ENCODE measurements around the gene BMP10.

DNA sequence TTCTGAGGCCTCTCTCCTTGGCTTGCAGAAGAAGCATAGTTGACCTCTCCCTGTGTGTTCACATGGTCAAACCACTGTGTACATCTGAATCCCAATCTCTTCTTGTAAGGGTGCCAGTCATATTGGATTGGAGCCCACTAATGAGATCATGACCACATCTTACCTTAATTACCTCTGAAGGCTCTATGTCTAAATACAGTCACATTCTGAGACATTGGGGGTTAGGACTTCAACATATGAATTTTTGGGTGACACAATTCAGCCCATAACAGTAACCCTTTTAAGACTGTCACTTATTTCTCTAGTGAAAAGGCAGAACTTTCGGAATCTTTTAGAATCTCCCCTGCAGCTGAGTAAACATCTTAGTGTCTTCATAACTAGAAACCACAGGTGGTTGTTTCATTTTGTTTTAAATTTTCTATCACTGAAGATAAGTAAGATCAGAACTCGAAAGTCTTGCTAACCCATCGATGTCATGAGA, 33.3 kb downstream of the BMP10 start:
- no peak for TF ChIP-seq GABPA (IDR thresholded peaks at IDR 0.05; ENCODE audit: low read depth, low read length)
- TF ChIP-seq GABPA (CRISPR knock-in tag; IDR thresholded peaks at IDR 0.05; ENCODE audit: low read depth), result no peak
- TF ChIP-seq, protein P1, sequence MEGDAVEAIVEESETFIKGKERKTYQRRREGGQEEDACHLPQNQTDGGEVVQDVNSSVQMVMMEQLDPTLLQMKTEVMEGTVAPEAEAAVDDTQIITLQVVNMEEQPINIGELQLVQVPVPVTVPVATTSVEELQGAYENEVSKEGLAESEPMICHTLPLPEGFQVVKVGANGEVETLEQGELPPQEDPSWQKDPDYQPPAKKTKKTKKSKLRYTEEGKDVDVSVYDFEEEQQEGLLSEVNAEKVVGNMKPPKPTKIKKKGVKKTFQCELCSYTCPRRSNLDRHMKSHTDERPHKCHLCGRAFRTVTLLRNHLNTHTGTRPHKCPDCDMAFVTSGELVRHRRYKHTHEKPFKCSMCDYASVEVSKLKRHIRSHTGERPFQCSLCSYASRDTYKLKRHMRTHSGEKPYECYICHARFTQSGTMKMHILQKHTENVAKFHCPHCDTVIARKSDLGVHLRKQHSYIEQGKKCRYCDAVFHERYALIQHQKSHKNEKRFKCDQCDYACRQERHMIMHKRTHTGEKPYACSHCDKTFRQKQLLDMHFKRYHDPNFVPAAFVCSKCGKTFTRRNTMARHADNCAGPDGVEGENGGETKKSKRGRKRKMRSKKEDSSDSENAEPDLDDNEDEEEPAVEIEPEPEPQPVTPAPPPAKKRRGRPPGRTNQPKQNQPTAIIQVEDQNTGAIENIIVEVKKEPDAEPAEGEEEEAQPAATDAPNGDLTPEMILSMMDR (CRISPR knock-in tag; IDR thresholded peaks at IDR 0.05), result no peak
- TF ChIP-seq HDAC1 (CRISPR knock-in tag; IDR thresholded peaks at IDR 0.05), result no peak
- no peak for TF ChIP-seq ZNF136 (CRISPR knock-in tag; IDR thresholded peaks at IDR 0.05; ENCODE audit: low read depth)
- TF ChIP-seq, protein P2, sequence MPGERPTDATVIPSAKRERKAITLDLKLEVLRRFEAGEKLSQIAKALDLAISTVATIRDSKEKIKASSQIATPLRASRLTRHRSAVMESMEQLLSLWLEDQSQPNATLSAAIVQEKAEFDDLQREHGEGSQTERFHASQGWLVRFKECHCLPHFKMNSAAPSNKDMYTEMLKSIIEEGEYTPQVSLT (CRISPR knock-in tag; IDR thresholded peaks at IDR 0.05; ENCODE audit: borderline replicate concordance, low read depth), result no peak
- no peak for TF ChIP-seq CBX2 (IDR thresholded peaks at IDR 0.05; ENCODE audit: low read depth, low read length)
- no peak for TF ChIP-seq CBX2 (CRISPR knock-in tag; IDR thresholded peaks at IDR 0.05; ENCODE audit: low read depth)
- no peak for TF ChIP-seq RARA (CRISPR knock-in tag; IDR thresholded peaks at IDR 0.05)
- TF ChIP-seq, protein P3, sequence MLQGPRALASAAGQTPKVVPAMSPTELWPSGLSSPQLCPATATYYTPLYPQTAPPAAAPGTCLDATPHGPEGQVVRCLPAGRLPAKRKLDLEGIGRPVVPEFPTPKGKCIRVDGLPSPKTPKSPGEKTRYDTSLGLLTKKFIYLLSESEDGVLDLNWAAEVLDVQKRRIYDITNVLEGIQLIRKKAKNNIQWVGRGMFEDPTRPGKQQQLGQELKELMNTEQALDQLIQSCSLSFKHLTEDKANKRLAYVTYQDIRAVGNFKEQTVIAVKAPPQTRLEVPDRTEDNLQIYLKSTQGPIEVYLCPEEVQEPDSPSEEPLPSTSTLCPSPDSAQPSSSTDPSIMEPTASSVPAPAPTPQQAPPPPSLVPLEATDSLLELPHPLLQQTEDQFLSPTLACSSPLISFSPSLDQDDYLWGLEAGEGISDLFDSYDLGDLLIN (CRISPR knock-in tag; IDR thresholded peaks at IDR 0.05; ENCODE audit: borderline replicate concordance), result no peak
- TF ChIP-seq, protein P4, sequence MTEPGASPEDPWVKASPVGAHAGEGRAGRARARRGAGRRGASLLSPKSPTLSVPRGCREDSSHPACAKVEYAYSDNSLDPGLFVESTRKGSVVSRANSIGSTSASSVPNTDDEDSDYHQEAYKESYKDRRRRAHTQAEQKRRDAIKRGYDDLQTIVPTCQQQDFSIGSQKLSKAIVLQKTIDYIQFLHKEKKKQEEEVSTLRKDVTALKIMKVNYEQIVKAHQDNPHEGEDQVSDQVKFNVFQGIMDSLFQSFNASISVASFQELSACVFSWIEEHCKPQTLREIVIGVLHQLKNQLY (CRISPR knock-in tag; IDR thresholded peaks at IDR 0.05), result no peak
- no peak for TF ChIP-seq EP300 (IDR thresholded peaks at IDR 0.05; ENCODE audit: low read depth in 2 of 2, low read length in 2 of 2)
- no peak for TF ChIP-seq EP300 (CRISPR knock-in tag; IDR thresholded peaks at IDR 0.05; ENCODE audit: borderline replicate concordance)

Measured in HepG2 (cell line).